Measurements from ENCODE around the gene HEBP2. TPM values are rescaled to one million over a fixed set of nuclear protein-coding genes. Genes with fewer than 3 reads are reported as not detected.
A peak's percentile ranks its signal among the peaks of the same experiment; 100 is the strongest.

The HEBP2 gene
- total RNA-seq, 2 donors from 2014 or later: 14.4 to 17.2 TPM

- ATAC-seq (no peak), DNase-seq (ENCODE audit: low spot score) (no peak)
- Mint-ChIP-seq H3K27me3 (peaks cover 0 to 6% of the 10 kb centered on the region in 2 donors), H3K4me1 (ENCODE audit: low read depth in 2 of 2) (peaks cover 11 to 28% of the 10 kb centered on the region in 2 donors), H3K4me3 (no peak overlapping the region), H3K9me3 (no peaks in the 10 kb centered on the region), H3K27ac (peak overlapping the region; percentile 24 to 35), H3K36me3 (peaks cover 16% of the 10 kb centered on the region)
These were observed 1.9 kb downstream of the HEBP2 start for GRCh38 chr6:138405816-138406413.

- H3K36me3 Mint-ChIP-seq: peaks cover 16% of the 10 kb centered on the region
- ATAC-seq: no peak
- H3K4me3 Mint-ChIP-seq: no peak overlapping the region
- H3K9me3 Mint-ChIP-seq: no peaks in the 10 kb centered on the region
- no peak for DNase-seq (ENCODE audit: low spot score)
- peaks cover 0 to 5% of the 10 kb centered on the region in 2 donors for H3K27me3 Mint-ChIP-seq
- peaks cover 15 to 33% of the 10 kb centered on the region in 2 donors for H3K4me1 Mint-ChIP-seq (ENCODE audit: low read depth in 2 of 2)
- peak overlapping the region in 1 of 2 donors; percentile 24 for H3K27ac Mint-ChIP-seq
These were observed 2.4 kb downstream of the HEBP2 start for GRCh38 chr6:138406443-138406842.

- DNase-seq (ENCODE audit: low spot score): no peak
- peaks cover 12 to 25% of the 10 kb centered on the region in 2 donors for H3K4me1 Mint-ChIP-seq (ENCODE audit: low read depth in 2 of 2)
- ATAC-seq: no peak
- H3K9me3 Mint-ChIP-seq: no peaks in the 10 kb centered on the region
- peak overlapping the region; percentile 16 to 24 for H3K27ac Mint-ChIP-seq
- peaks cover 16% of the 10 kb centered on the region for H3K36me3 Mint-ChIP-seq
- no peak overlapping the region for H3K4me3 Mint-ChIP-seq
- no peaks in the 10 kb centered on the region for H3K27me3 Mint-ChIP-seq
These were observed 6.2 kb downstream of the HEBP2 start for GRCh38 chr6:138410048-138410735.

GRCh38 chr6:138410972-138411880, 7.2 kb downstream of the HEBP2 start:
- ATAC-seq: peak; percentile 43 to 70
- peaks cover 16% of the 10 kb centered on the region for H3K36me3 Mint-ChIP-seq
- H3K4me3 Mint-ChIP-seq: peak overlapping the region; percentile 47
- H3K4me1 Mint-ChIP-seq (ENCODE audit: low read depth in 2 of 2): peaks cover 12 to 23% of the 10 kb centered on the region in 2 donors
- no peak for DNase-seq (ENCODE audit: low spot score)
- H3K27ac Mint-ChIP-seq: peak overlapping the region; percentile 24 to 28
- no peaks in the 10 kb centered on the region for H3K9me3 Mint-ChIP-seq
- H3K27me3 Mint-ChIP-seq: no peaks in the 10 kb centered on the region

GRCh38 chr6:138415125-138415524, 11.1 kb downstream of the HEBP2 start:
- H3K27me3 Mint-ChIP-seq: no peaks in the 10 kb centered on the region
- peaks cover 5 to 9% of the 10 kb centered on the region in 2 donors for H3K4me1 Mint-ChIP-seq (ENCODE audit: low read depth in 2 of 2)
- H3K36me3 Mint-ChIP-seq: no peaks in the 10 kb centered on the region
- DNase-seq (ENCODE audit: low spot score) (no peak), ATAC-seq (no peak)
- no peaks in the 10 kb centered on the region for H3K9me3 Mint-ChIP-seq
- no peak overlapping the region for H3K27ac Mint-ChIP-seq
- H3K4me3 Mint-ChIP-seq: no peak overlapping the region

- H3K4me3 Mint-ChIP-seq: no peak overlapping the region
- H3K36me3 Mint-ChIP-seq: no peaks in the 10 kb centered on the region
- no peak overlapping the region for H3K27ac Mint-ChIP-seq
- no peak for DNase-seq (ENCODE audit: low spot score)
- peaks cover 3 to 4% of the 10 kb centered on the region in 2 donors for H3K4me1 Mint-ChIP-seq (ENCODE audit: low read depth in 2 of 2)
- no peaks in the 10 kb centered on the region for H3K9me3 Mint-ChIP-seq
- H3K27me3 Mint-ChIP-seq: no peaks in the 10 kb centered on the region
- no peak for ATAC-seq
These were observed 12.2 kb downstream of the HEBP2 start for GRCh38 chr6:138416206-138416605.

GRCh38 chr6:138417493-138418117, 13.6 kb downstream of the HEBP2 start:
- no peak for ATAC-seq
- Mint-ChIP-seq H3K36me3 (no peaks in the 10 kb centered on the region), H3K4me3 (no peak overlapping the region), H3K27ac (no peak overlapping the region), H3K27me3 (no peaks in the 10 kb centered on the region), H3K9me3 (no peaks in the 10 kb centered on the region), H3K4me1 (ENCODE audit: low read depth in 2 of 2) (no peaks in the 10 kb centered on the region)
- DNase-seq (ENCODE audit: low spot score): no peak

- H3K4me1 Mint-ChIP-seq (ENCODE audit: low read depth in 2 of 2): peaks cover 2% of the 10 kb centered on the region in 2 donors
- no peak for ATAC-seq
- H3K9me3 Mint-ChIP-seq: no peaks in the 10 kb centered on the region
- H3K36me3 Mint-ChIP-seq: no peaks in the 10 kb centered on the region
- no peak overlapping the region for H3K4me3 Mint-ChIP-seq
- H3K27ac Mint-ChIP-seq: no peak overlapping the region
- no peaks in the 10 kb centered on the region for H3K27me3 Mint-ChIP-seq
- DNase-seq (ENCODE audit: low spot score): no peak
These were observed 14.2 kb downstream of the HEBP2 start for GRCh38 chr6:138418118-138418742.

GRCh38 chr6:138419766-138420165, 15.7 kb downstream of the HEBP2 start:
- Mint-ChIP-seq H3K27ac (no peak overlapping the region), H3K4me3 (no peak overlapping the region), H3K9me3 (no peaks in the 10 kb centered on the region), H3K36me3 (no peaks in the 10 kb centered on the region), H3K4me1 (ENCODE audit: low read depth in 2 of 2) (peaks cover 4% of the 10 kb centered on the region in 2 donors), H3K27me3 (no peaks in the 10 kb centered on the region)
- DNase-seq (ENCODE audit: low spot score) (no peak), ATAC-seq (no peak)

- no peaks in the 10 kb centered on the region for H3K9me3 Mint-ChIP-seq
- DNase-seq (ENCODE audit: low spot score): no peak
- H3K36me3 Mint-ChIP-seq: no peaks in the 10 kb centered on the region
- no peak for ATAC-seq
- no peak overlapping the region for H3K27ac Mint-ChIP-seq
- H3K4me3 Mint-ChIP-seq: no peak overlapping the region
- no peaks in the 10 kb centered on the region for H3K27me3 Mint-ChIP-seq
- peaks cover 4% of the 10 kb centered on the region in 2 donors for H3K4me1 Mint-ChIP-seq (ENCODE audit: low read depth in 2 of 2)
These were observed 16.3 kb downstream of the HEBP2 start for GRCh38 chr6:138420356-138420755.

- H3K27me3 Mint-ChIP-seq: no peaks in the 10 kb centered on the region
- H3K27ac Mint-ChIP-seq: no peak overlapping the region
- H3K4me1 Mint-ChIP-seq (ENCODE audit: low read depth in 2 of 2): peaks cover 4% of the 10 kb centered on the region in 2 donors
- DNase-seq (ENCODE audit: low spot score): no peak
- ATAC-seq: no peak
- H3K9me3 Mint-ChIP-seq: no peaks in the 10 kb centered on the region
- H3K36me3 Mint-ChIP-seq: no peaks in the 10 kb centered on the region
- H3K4me3 Mint-ChIP-seq: no peak overlapping the region
These were observed 17.1 kb downstream of the HEBP2 start for GRCh38 chr6:138421089-138421488.

- Mint-ChIP-seq H3K9me3 (no peaks in the 10 kb centered on the region), H3K4me1 (ENCODE audit: low read depth in 2 of 2) (peaks cover 4% of the 10 kb centered on the region in 2 donors), H3K4me3 (no peak overlapping the region), H3K27ac (no peak overlapping the region), H3K36me3 (no peaks in the 10 kb centered on the region), H3K27me3 (no peaks in the 10 kb centered on the region)
- DNase-seq (ENCODE audit: low spot score): no peak
- ATAC-seq: no peak
These were observed 17.6 kb downstream of the HEBP2 start for GRCh38 chr6:138421608-138422007.

GRCh38 chr6:138422861-138423260, 18.8 kb downstream of the HEBP2 start:
- Mint-ChIP-seq H3K27ac (no peak overlapping the region), H3K27me3 (no peaks in the 10 kb centered on the region), H3K9me3 (no peaks in the 10 kb centered on the region), H3K36me3 (no peaks in the 10 kb centered on the region), H3K4me3 (no peak overlapping the region), H3K4me1 (ENCODE audit: low read depth in 2 of 2) (peaks cover 4% of the 10 kb centered on the region in 2 donors)
- DNase-seq (ENCODE audit: low spot score) (no peak), ATAC-seq (no peak)

All from natural killer cell treated with Interleukin-12 subunit alpha and Interleukin-12 subunit beta and Interleukin-15 and Interleukin-18, amount 100 ng/mL, for 72 hours (primary cell).